H9 (cell line): ENCODE measurements around the gene CES2. TPM values are rescaled to one million over a fixed set of nuclear protein-coding genes. Genes with fewer than 3 reads are reported as not detected.

Experiments used
- DNase-seq: peaks from one replicate; pipeline ENCODE4 v3.0.0-alpha.2; 2017
- H2AFZ ChIP-seq: one replicate; pipeline ENCODE4 v1.6.1; 2013; ENCODE audit warnings: mild to moderate bottlenecking, low read length, control low read depth, moderate library complexity
- H2AK5ac ChIP-seq: 2 replicates; pipeline ENCODE4 v1.6.1; 2013; ENCODE audit warnings: low read length, control low read depth, mixed read lengths; ENCODE audit not compliant: insufficient read length
- H2BK120ac ChIP-seq: one replicate; pipeline ENCODE4 v1.6.1; 2013; ENCODE audit warnings: low read depth, mild to moderate bottlenecking, low read length, control low read depth, inconsistent platforms; ENCODE audit not compliant: poor library complexity, severe bottlenecking
- H2BK12ac ChIP-seq: 2 replicates; pipeline ENCODE4 v1.6.1; 2013; ENCODE audit warnings: low read length, control low read depth, mixed read lengths, low read depth; ENCODE audit not compliant: insufficient read length
- H2BK15ac ChIP-seq: 2 replicates; pipeline ENCODE4 v1.6.1; 2013; ENCODE audit warnings: low read depth, low read length, control low read depth
- H2BK20ac ChIP-seq: one replicate; pipeline ENCODE4 v1.6.1; 2013; ENCODE audit warnings: low read depth, mild to moderate bottlenecking, low read length, control low read depth, inconsistent platforms; ENCODE audit not compliant: poor library complexity, severe bottlenecking
- H2BK5ac ChIP-seq: 2 replicates; pipeline ENCODE4 v1.6.1; 2013; ENCODE audit warnings: low read length, control low read depth, mixed read lengths; ENCODE audit not compliant: insufficient read length
- H3K14ac ChIP-seq: 2 replicates; pipeline ENCODE4 v1.6.1; 2013; ENCODE audit warnings: low read length, control low read depth; ENCODE audit not compliant: insufficient read depth
- H3K18ac ChIP-seq: 2 replicates; pipeline ENCODE4 v1.6.1; 2013; ENCODE audit warnings: low read depth, mild to moderate bottlenecking, mixed read lengths, low read length, control low read depth; ENCODE audit not compliant: insufficient read length
- H3K23ac ChIP-seq: 2 replicates; pipeline ENCODE4 v1.6.1; 2013; ENCODE audit warnings: low read length, control low read depth, mixed read lengths, low read depth; ENCODE audit not compliant: insufficient read length
- H3K23me2 ChIP-seq: 2 replicates; pipeline ENCODE4 v1.6.1; 2013; ENCODE audit warnings: low read depth, mild to moderate bottlenecking, mixed read lengths, low read length, control low read depth; ENCODE audit not compliant: insufficient read length, poor library complexity, severe bottlenecking
- H3K27ac ChIP-seq: 2 replicates; pipeline ENCODE4 v1.5.1; 2013; ENCODE audit warnings: low read length, control low read depth, mixed read lengths, low read depth; ENCODE audit not compliant: insufficient read length
- H3K27me3 ChIP-seq: 2 replicates; pipeline ENCODE4 v1.6.1; 2013; ENCODE audit warnings: low read length, control low read depth, inconsistent platforms; ENCODE audit not compliant: insufficient read depth
- H3K4ac ChIP-seq: 2 replicates; pipeline ENCODE4 v1.6.1; 2013; ENCODE audit warnings: low read depth, mild to moderate bottlenecking, control low read depth, inconsistent platforms, low read length, moderate library complexity
- H3K4me1 ChIP-seq: 2 replicates; pipeline ENCODE4 v1.6.1; 2013; ENCODE audit warnings: low read length, control low read depth, inconsistent platforms; ENCODE audit not compliant: insufficient read depth
- H3K4me2 ChIP-seq: 2 replicates; pipeline ENCODE4 v1.6.1; 2013; ENCODE audit warnings: low read length, control low read depth, mixed read lengths; ENCODE audit not compliant: insufficient read length, insufficient read depth
- H3K56ac ChIP-seq: 2 replicates; pipeline ENCODE4 v1.6.1; 2013; ENCODE audit warnings: low read depth, mild to moderate bottlenecking, mixed read lengths, low read length, control low read depth; ENCODE audit not compliant: insufficient read length
- H3K79me1 ChIP-seq: 2 replicates; pipeline ENCODE4 v1.6.1; 2013; ENCODE audit warnings: low read depth, mild to moderate bottlenecking, moderate library complexity, low read length, control low read depth, inconsistent platforms; ENCODE audit not compliant: insufficient read depth, poor library complexity, severe bottlenecking
- H3K79me2 ChIP-seq: 2 replicates; pipeline ENCODE4 v1.6.1; 2013; ENCODE audit warnings: low read length, control low read depth, inconsistent platforms; ENCODE audit not compliant: insufficient read depth
- H3K9ac ChIP-seq: 2 replicates; pipeline ENCODE4 v1.6.1; 2013; ENCODE audit warnings: low read length, control low read depth, mixed read lengths; ENCODE audit not compliant: insufficient read length; ENCODE audit errors: extremely low read depth
- H3K9me3 ChIP-seq: one replicate; pipeline ENCODE4 v1.6.1; 2013; ENCODE audit warnings: low read depth, low read length, inconsistent platforms; ENCODE audit not compliant: control insufficient read depth
- H3T11ph ChIP-seq: one replicate; pipeline ENCODE4 v1.6.1; 2013; ENCODE audit warnings: mild to moderate bottlenecking, low read length, control low read depth, inconsistent platforms
- H4K20me1 ChIP-seq: one replicate; pipeline ENCODE4 v1.6.1; 2013; ENCODE audit not compliant: control insufficient read depth, insufficient read length, insufficient read depth
- H4K5ac ChIP-seq: 2 replicates; pipeline ENCODE4 v1.6.1; 2013; ENCODE audit warnings: low read depth, mild to moderate bottlenecking, mixed read lengths, low read length, control low read depth; ENCODE audit not compliant: insufficient read length
- H4K8ac ChIP-seq: replicated peaks from 2 replicates; pipeline ENCODE4 v1.6.1; 2013; ENCODE audit warnings: low read length, control low read depth, mixed read lengths, low read depth; ENCODE audit not compliant: insufficient read length
- H4K91ac ChIP-seq: 2 replicates; pipeline ENCODE4 v1.6.1; 2013; ENCODE audit warnings: low read depth, mild to moderate bottlenecking, moderate library complexity, mixed read lengths, low read length, control low read depth; ENCODE audit not compliant: insufficient read length
- H3K27ac Mint-ChIP-seq, 3 experiments: 2 replicates in 2 of 3; 3 replicates in 1 of 3; pipeline ENCODE4 v1.8.0; 2020 to 2021; ENCODE audit warnings: mixed read lengths in 3 of 3, mild to moderate bottlenecking in 1 of 3, moderate library complexity in 1 of 3
- H3K27me3 Mint-ChIP-seq: 2 replicates; pipeline ENCODE4 v1.8.0; 2021; ENCODE audit warnings: low read depth, mild to moderate bottlenecking, moderate library complexity, mixed read lengths
- H3K36me3 Mint-ChIP-seq, 3 experiments: 2 replicates in 2 of 3; 3 replicates in 1 of 3; pipeline ENCODE4 v1.8.0; 2020 to 2021; ENCODE audit warnings: low read depth in 3 of 3, mixed read lengths in 3 of 3; ENCODE audit not compliant: insufficient read depth in 1 of 3
- H3K4me1 Mint-ChIP-seq, 2 experiments: 2 replicates each; pipeline ENCODE4 v1.8.0; 2020; ENCODE audit warnings: mixed read lengths in 2 of 2
- H3K4me3 Mint-ChIP-seq, 2 experiments: 2 replicates in 1 of 2; 3 replicates in 1 of 2; pipeline ENCODE4 v1.8.0; 2020 to 2021; ENCODE audit warnings: mild to moderate bottlenecking in 2 of 2, mixed read lengths in 2 of 2, moderate library complexity in 1 of 2
- H3K9me3 Mint-ChIP-seq, 2 experiments: 2 replicates in 1 of 2; 3 replicates in 1 of 2; pipeline ENCODE4 v1.8.0; 2020; ENCODE audit warnings: mild to moderate bottlenecking in 2 of 2, mixed read lengths in 2 of 2, moderate library complexity in 1 of 2
- WGBS: extraction: QIAGEN DNeasy Blood & Tissue Kit; methylation state at CpG from one replicate; pipeline ENCODE4 v1.1.7; 2013; ENCODE audit warnings: missing lambda C conversion rate, low lambda C conversion rate, mixed read lengths; ENCODE audit not compliant: insufficient read length; ENCODE audit errors: extremely low coverage; 5-methylcytosine and 5-hydroxymethylcytosine counted together
- total RNA-seq: library from RNA; stranded (reverse); gene quantifications from 2 replicates; pipeline ENCODE4 v1.2.1, GENCODE V29; 2021
- TF ChIP-seq, protein P1 (sequence below): fragments of 200-600 bp; sonication (generic); conservative IDR thresholded peaks from 3 replicates; pipeline ENCODE4 v1.8.0; 2021; ENCODE audit warnings: antibody characterized with exemption, mild to moderate bottlenecking

The CES2 gene
- total RNA-seq, 1 experiment from 2014 or later, result 28.2 TPM

DNA sequence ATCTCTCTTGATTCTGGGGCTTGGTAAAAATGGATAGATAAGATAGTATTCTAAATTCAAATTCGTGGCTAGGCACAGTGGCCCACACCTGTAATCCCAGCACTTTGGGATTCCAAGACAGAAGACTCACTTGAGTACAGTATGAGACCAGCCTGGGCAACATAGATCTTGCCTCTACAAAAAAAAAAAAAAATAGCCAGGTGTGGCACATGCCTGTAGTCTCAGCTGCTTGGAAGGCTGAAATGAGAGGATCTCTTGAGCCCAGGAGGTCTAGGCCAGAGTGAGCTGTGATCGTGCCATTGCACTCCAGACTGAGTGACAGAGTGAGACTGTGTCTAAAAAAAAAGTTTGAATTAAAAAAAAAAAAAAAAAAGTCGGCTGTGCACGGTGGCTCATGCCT, 45.7 kb upstream of the CES2 start:
- H2BK15ac ChIP-seq, result no peak overlapping the region
- Mint-ChIP-seq H3K4me3 (no peak overlapping the region), H3K27ac (no peak overlapping the region; a peak in 1 of 7 replicates), H3K9me3 (no peaks in the 10 kb centered on the region), H3K4me1 (0 out of 4 replicates have a peak, but pooled peaks cover 2 to 3% of the 10 kb centered on the region in 2 experiments), H3K27me3 (no peaks in the 10 kb centered on the region), H3K36me3 (peaks cover 10 to 46% (median 32%) of the 10 kb centered on the region in 3 experiments; a peak in 5 of 7 replicates)
- no peak overlapping the region for H2BK12ac ChIP-seq
- H4K91ac ChIP-seq, result no peak overlapping the region
- H4K8ac ChIP-seq, result no peak overlapping the region
- no peak overlapping the region for H3K9ac ChIP-seq
- WGBS, result no CpG with 5 or more reads among the region's 4 CpGs
- H3K27me3 ChIP-seq, result no peaks in the 10 kb centered on the region
- H3K79me1 ChIP-seq, result no peaks in the 10 kb centered on the region
- H3K23ac ChIP-seq, result no peak overlapping the region
- no peak overlapping the region for H3K4me2 ChIP-seq
- TF ChIP-seq, protein P1, sequence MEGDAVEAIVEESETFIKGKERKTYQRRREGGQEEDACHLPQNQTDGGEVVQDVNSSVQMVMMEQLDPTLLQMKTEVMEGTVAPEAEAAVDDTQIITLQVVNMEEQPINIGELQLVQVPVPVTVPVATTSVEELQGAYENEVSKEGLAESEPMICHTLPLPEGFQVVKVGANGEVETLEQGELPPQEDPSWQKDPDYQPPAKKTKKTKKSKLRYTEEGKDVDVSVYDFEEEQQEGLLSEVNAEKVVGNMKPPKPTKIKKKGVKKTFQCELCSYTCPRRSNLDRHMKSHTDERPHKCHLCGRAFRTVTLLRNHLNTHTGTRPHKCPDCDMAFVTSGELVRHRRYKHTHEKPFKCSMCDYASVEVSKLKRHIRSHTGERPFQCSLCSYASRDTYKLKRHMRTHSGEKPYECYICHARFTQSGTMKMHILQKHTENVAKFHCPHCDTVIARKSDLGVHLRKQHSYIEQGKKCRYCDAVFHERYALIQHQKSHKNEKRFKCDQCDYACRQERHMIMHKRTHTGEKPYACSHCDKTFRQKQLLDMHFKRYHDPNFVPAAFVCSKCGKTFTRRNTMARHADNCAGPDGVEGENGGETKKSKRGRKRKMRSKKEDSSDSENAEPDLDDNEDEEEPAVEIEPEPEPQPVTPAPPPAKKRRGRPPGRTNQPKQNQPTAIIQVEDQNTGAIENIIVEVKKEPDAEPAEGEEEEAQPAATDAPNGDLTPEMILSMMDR, result no peak
- no peaks in the 10 kb centered on the region for H4K20me1 ChIP-seq
- no peak overlapping the region for H3T11ph ChIP-seq
- no peak overlapping the region for H3K14ac ChIP-seq
- H2BK120ac ChIP-seq, result no peak overlapping the region
- H3K18ac ChIP-seq, result no peak overlapping the region
- no peaks in the 10 kb centered on the region for H3K9me3 ChIP-seq
- no peaks in the 10 kb centered on the region for H3K23me2 ChIP-seq
- H2BK5ac ChIP-seq, result no peak overlapping the region
- H3K27ac ChIP-seq, result no peak overlapping the region
- no peak overlapping the region for H2AFZ ChIP-seq
- no peak overlapping the region for H3K56ac ChIP-seq
- H4K5ac ChIP-seq, result no peak overlapping the region
- no peak overlapping the region for H2BK20ac ChIP-seq
- no peak overlapping the region for H2AK5ac ChIP-seq
- no peaks in the 10 kb centered on the region for H3K4me1 ChIP-seq
- DNase-seq, result no peak
- H3K4ac ChIP-seq, result no peak overlapping the region
- H3K79me2 ChIP-seq, result no peaks in the 10 kb centered on the region
